GM23248 (cell line): ENCODE results near the gene NRP1. TPM values are rescaled to one million over a fixed set of nuclear protein-coding genes. Genes with fewer than 3 reads are reported as not detected.

ENCODE experiments used
- DNase-seq: peaks from one replicate; pipeline ENCODE4 v3.0.0-alpha.2; 2015
- H2AFZ ChIP-seq: fragments of 200-600 bp; sonication (generic); 2 replicates; pipeline ENCODE4 v1.6.1; 2016; ENCODE audit warnings: antibody characterized with exemption
- H3F3A ChIP-seq: fragments of 200-600 bp; sonication (generic); 2 replicates; pipeline ENCODE4 v1.6.1; 2016; ENCODE audit warnings: mild to moderate bottlenecking, antibody characterized with exemption, mixed run types; ENCODE audit not compliant: insufficient read depth
- H3K27ac ChIP-seq: fragments of 200-600 bp; sonication (generic); 2 replicates; pipeline ENCODE4 v1.5.1; 2016; ENCODE audit warnings: mild to moderate bottlenecking
- H3K27me3 ChIP-seq: fragments of 200-600 bp; sonication (generic); replicated peaks from 2 replicates; pipeline ENCODE4 v1.6.1; 2016; ENCODE audit warnings: mild to moderate bottlenecking; ENCODE audit not compliant: insufficient read depth
- H3K36me3 ChIP-seq: fragments of 200-600 bp; sonication (generic); 2 replicates; pipeline ENCODE4 v1.6.1; 2016; ENCODE audit warnings: low read depth, mild to moderate bottlenecking
- H3K4me1 ChIP-seq: fragments of 200-600 bp; sonication (generic); 2 replicates; pipeline ENCODE4 v1.6.1; 2016; ENCODE audit warnings: mild to moderate bottlenecking; ENCODE audit not compliant: insufficient read depth
- H3K4me2 ChIP-seq: fragments of 200-600 bp; sonication (generic); one replicate; pipeline ENCODE4 v1.6.1; 2016; ENCODE audit warnings: mild to moderate bottlenecking; ENCODE audit not compliant: unreplicated experiment
- H3K4me3 ChIP-seq: fragments of 200-600 bp; sonication (generic); 2 replicates; pipeline ENCODE4 v1.5.1; 2016; ENCODE audit warnings: mild to moderate bottlenecking
- H3K79me2 ChIP-seq: fragments of 200-600 bp; sonication (generic); 2 replicates; pipeline ENCODE4 v1.6.1; 2016; ENCODE audit warnings: mild to moderate bottlenecking; ENCODE audit not compliant: insufficient read depth
- H3K9ac ChIP-seq: fragments of 200-600 bp; sonication (generic); 2 replicates; pipeline ENCODE4 v1.6.1; 2016; ENCODE audit warnings: mild to moderate bottlenecking
- H3K9me2 ChIP-seq: fragments of 200-600 bp; sonication (generic); 2 replicates; pipeline ENCODE4 v1.6.1; 2016; ENCODE audit warnings: mixed run types, mild to moderate bottlenecking, moderate library complexity; ENCODE audit not compliant: insufficient read depth
- H3K9me3 ChIP-seq: fragments of 200-600 bp; sonication (generic); one replicate; pipeline ENCODE4 v1.6.1; 2017; ENCODE audit warnings: low read depth
- H4K20me1 ChIP-seq: fragments of 200-600 bp; sonication (generic); 2 replicates; pipeline ENCODE4 v1.6.0; 2016; ENCODE audit not compliant: insufficient read depth
- EZH2 ChIP-seq: fragments of 200-600 bp; sonication (generic); IDR thresholded peaks from 2 replicates; pipeline ENCODE4 v1.6.1; 2018; ENCODE audit warnings: antibody characterized with exemption, mild to moderate bottlenecking; ENCODE audit not compliant: insufficient read depth, poor library complexity, severe bottlenecking
- EZH2phosphoT487 ChIP-seq: fragments of 200-600 bp; sonication (generic); IDR thresholded peaks from 2 replicates; pipeline ENCODE4 v1.6.1; 2018; ENCODE audit warnings: antibody characterized with exemption, moderate library complexity, mild to moderate bottlenecking, low read depth; ENCODE audit not compliant: insufficient read depth
- WGBS, 2 experiments: methylation state at CpG; one replicate each; pipeline ENCODE4 v1.1.6; 2015 to 2017; ENCODE audit warnings: low lambda C conversion rate in 2 of 2, low coverage in 1 of 2; ENCODE audit errors: missing lambda C conversion rate in 2 of 2; 5-methylcytosine and 5-hydroxymethylcytosine counted together
- in situ Hi-C: fragments of 300-500 bp; cut with MboI; formaldehyde crosslinking; loops from 2 replicates; pipeline ENCODE4 v1.15.0; 2020
- polyA plus RNA-seq: library from polyadenylated mRNA; unstranded; fragments of >200 nt; fragmentation: Nextera tagmentation; extraction: Ambion mirVana; gene quantifications from 2 replicates; pipeline ENCODE4 v1.2.1, GENCODE V29; 2016
- total RNA-seq: library from RNA; depleted of rRNA; stranded (reverse); fragments of >200 nt; shearing (Covaris generic); gene quantifications from 2 replicates; pipeline ENCODE4 v1.2.3, GENCODE V29; 2014

NRP1 gene
- total and polyA plus RNA-seq, 2 experiments from 2014 or later = 152 to 175 TPM

DNA sequence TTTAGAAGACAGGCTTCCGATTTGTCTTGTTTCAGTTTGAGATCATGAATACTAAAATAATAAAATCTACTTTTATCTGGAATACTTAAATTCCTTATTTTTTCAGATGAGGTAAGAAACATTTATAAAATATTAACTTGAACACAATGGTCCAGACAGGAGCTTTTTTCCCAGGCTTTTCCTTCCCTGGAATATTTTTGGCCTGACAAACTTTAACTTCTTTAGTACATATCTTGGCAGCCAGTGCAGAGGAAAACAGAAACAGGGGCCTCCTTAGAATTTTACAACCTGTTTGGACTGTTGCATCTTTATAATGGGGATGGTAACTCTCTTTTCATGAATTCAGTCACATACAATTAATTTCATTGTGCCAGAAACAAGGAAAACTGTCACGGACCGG, 41.4 kb downstream of the NRP1 start:
- Histone ChIP-seq H3K27me3 (no peaks in the 10 kb centered on the region), H3K9me3 (no peaks in the 10 kb centered on the region), H4K20me1 (0 out of 2 replicates have a peak, but pooled peaks cover 3% of the 10 kb centered on the region), H3K4me2 (no peak overlapping the region), H3K4me1 (peaks cover 49% of the 10 kb centered on the region), H3K9me2 (no peaks in the 10 kb centered on the region), H3K4me3 (no peak overlapping the region), H3K9ac (no peak overlapping the region), H2AFZ (no peak overlapping the region), H3K36me3 (peaks cover 25% of the 10 kb centered on the region; the same call in 1 of the 2 replicates), H3K27ac (peak overlapping the region; percentile 98; the same call in 1 of the 2 replicates), H3F3A (peaks cover 77% of the 10 kb centered on the region), H3K79me2 (peaks cover 97% of the 10 kb centered on the region)
- no peak for TF ChIP-seq EZH2
- TF ChIP-seq EZH2phosphoT487 = no peak
- WGBS, 2 experiments = 95 to 96% methylated on average over 3 of the region's 3 CpGs
- no peak for DNase-seq
- in situ Hi-C loops = no loop called here

DNA sequence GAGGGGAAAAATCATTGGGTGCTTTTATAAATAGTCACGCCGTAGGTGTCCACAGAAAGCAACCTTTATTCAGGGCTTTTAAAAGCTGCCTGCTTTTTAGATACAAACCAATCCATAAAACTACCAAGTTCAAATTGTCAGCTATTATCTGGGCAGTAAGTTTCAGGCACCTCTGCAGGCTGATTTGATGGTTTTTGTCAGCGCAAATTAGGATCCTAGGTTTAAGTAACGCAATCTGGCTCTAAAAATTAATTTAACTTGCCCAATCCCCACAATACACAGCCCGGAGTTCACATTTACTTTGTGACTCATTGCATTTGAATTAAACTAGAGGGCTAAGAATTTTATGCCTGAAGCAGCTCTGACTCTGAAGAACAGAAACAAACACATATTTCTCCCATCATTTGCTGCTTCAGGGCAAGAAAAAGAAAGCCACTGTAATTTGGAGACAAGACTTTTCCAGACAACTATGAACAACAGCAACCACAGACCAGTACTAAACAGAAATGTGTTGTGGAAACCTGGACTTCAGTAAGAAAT, 43.3 kb downstream of the NRP1 start:
- Histone ChIP-seq H3K9me3 (no peaks in the 10 kb centered on the region), H3K79me2 (peaks cover 97% of the 10 kb centered on the region), H3K9me2 (no peaks in the 10 kb centered on the region), H3F3A (peaks cover 79% of the 10 kb centered on the region), H3K27ac (peak overlapping the region; percentile 98), H3K4me2 (peak overlapping the region; percentile 69), H3K4me3 (peak overlapping the region; percentile 32), H3K36me3 (peaks cover 20% of the 10 kb centered on the region; the same call in 1 of the 2 replicates), H2AFZ (no peak overlapping the region), H3K9ac (peak overlapping the region; percentile 80), H3K4me1 (peaks cover 58% of the 10 kb centered on the region), H4K20me1 (0 out of 2 replicates have a peak, but pooled peaks cover 3% of the 10 kb centered on the region), H3K27me3 (no peaks in the 10 kb centered on the region)
- WGBS, 2 experiments = 40% methylated on average over 5 of the region's 5 CpGs
- in situ Hi-C loops = no loop called here
- TF ChIP-seq EZH2 (no peak), EZH2phosphoT487 (no peak)
- peak; percentile 91 for DNase-seq

DNA sequence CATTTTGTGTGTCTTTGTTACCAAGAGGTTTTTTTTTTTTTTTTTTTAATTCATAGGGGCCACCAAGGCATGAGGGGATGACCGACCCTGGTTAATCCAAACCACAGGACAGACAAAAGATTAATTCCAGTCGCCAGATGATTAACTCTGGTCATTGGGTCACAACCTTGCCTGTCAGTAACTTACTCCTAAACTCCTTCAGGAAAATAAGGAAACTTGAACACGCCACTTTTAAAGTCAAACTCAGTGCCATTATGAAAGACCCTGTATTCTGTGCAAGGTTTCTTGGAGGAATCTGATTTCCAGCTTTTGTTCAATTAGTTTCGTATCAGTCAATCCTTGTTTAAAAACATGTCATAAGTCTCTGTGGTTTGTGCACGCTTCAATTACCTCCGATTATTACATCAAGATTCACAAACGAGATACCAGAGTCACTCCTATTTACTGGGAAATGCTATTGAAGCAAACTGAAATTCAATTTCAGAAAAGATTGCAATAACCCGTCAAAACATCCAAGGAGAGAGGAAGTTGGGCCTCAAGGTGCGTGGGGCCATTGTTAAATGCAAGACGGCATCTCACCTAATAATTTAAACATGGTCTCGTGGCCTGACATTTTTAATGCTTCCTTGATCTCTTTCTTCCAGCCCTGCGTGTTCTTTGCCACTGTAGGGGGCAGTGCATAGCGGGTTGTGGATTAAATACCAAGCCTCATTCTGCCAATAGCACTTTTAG, 44.0 kb downstream of the NRP1 start:
- no peak for DNase-seq
- H3K4me1 ChIP-seq = peaks cover 55% of the 10 kb centered on the region
- peaks cover 97% of the 10 kb centered on the region for H3K79me2 ChIP-seq
- peak overlapping the region; percentile 98 for H3K27ac ChIP-seq
- peaks cover 72% of the 10 kb centered on the region for H3F3A ChIP-seq
- H3K9me3 ChIP-seq = no peaks in the 10 kb centered on the region
- no peaks in the 10 kb centered on the region for H3K27me3 ChIP-seq
- H3K4me2 ChIP-seq = peak overlapping the region; percentile 69
- in situ Hi-C loops = no loop called here
- H3K4me3 ChIP-seq = peak overlapping the region; percentile 32
- 83 to 86% methylated on average over 13 of the region's 13 CpGs for WGBS, 2 experiments
- peaks cover 18% of the 10 kb centered on the region; the same call in 1 of the 2 replicates for H3K36me3 ChIP-seq
- H3K9ac ChIP-seq = peak overlapping the region; percentile 80
- 0 out of 2 replicates have a peak, but pooled peaks cover under 1% of the 10 kb centered on the region for H4K20me1 ChIP-seq
- no peak overlapping the region for H2AFZ ChIP-seq
- TF ChIP-seq EZH2phosphoT487 (no peak), EZH2 (no peak)
- H3K9me2 ChIP-seq = no peaks in the 10 kb centered on the region

DNA sequence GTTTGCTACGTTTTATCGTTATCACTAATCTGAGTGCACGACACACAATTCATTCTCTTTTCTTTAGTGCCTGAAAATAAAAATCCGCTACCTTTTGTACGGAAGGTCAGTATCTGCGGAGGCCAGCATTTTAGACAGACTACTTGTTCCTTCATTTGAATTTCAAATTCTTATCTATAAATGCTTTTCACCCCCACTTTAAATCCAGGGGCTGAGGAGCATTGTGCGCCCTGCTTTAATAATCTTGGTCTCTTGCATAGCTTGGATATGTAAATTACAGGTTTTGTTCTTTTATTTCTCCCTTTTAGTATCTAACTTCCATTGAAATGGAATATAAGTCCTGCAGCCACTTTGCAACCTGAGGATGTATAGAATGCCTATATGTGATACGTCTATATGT, 44.7 kb downstream of the NRP1 start:
- Histone ChIP-seq H3K79me2 (peaks cover 97% of the 10 kb centered on the region), H3K4me2 (no peak overlapping the region), H4K20me1 (no peaks in the 10 kb centered on the region), H3K9ac (no peak overlapping the region), H3F3A (peaks cover 69% of the 10 kb centered on the region), H3K4me3 (no peak overlapping the region), H3K9me3 (no peaks in the 10 kb centered on the region), H3K9me2 (no peaks in the 10 kb centered on the region), H3K4me1 (peaks cover 53% of the 10 kb centered on the region), H3K27ac (peak overlapping the region; percentile 98; the same call in 1 of the 2 replicates), H3K36me3 (peaks cover 11% of the 10 kb centered on the region; the same call in 1 of the 2 replicates), H2AFZ (no peak overlapping the region), H3K27me3 (no peaks in the 10 kb centered on the region)
- in situ Hi-C loops = no loop called here
- DNase-seq = no peak
- 97 to 98% methylated on average over 8 of the region's 8 CpGs for WGBS, 2 experiments
- TF ChIP-seq EZH2phosphoT487 (no peak), EZH2 (no peak)
